GM23338 (cell line): ENCODE data around the gene OMD. TPM values are rescaled to one million over a fixed set of nuclear protein-coding genes. Genes with fewer than 3 reads are reported as not detected.

Experiments used
- ATAC-seq: fragments of 200-7000 bp; cut with Tn5 transposase; 3 replicates; pipeline ENCODE4 v1.9.1; 2020
- DNase-seq: peaks from one replicate; pipeline ENCODE4 v3.0.0-alpha.2; 2015; ENCODE audit warnings: low spot score
- H2AFZ ChIP-seq: fragments of 200-600 bp; sonication (generic); 2 replicates; pipeline ENCODE4 v1.8.0; 2016; ENCODE audit warnings: antibody characterized with exemption, mild to moderate bottlenecking, moderate library complexity
- H3F3A ChIP-seq: fragments of 200-600 bp; sonication (generic); replicated peaks from 2 replicates; pipeline ENCODE4 v1.8.0; 2017; ENCODE audit warnings: antibody characterized with exemption, mixed run types, low read depth
- H3K27ac ChIP-seq: fragments of 200-600 bp; sonication (generic); 2 replicates; pipeline ENCODE4 v1.6.1; 2016; ENCODE audit warnings: low read depth
- H3K27me3 ChIP-seq: fragments of 200-600 bp; sonication (generic); 2 replicates; pipeline ENCODE4 v1.8.0; 2016; ENCODE audit warnings: mild to moderate bottlenecking, mixed run types, moderate library complexity; ENCODE audit not compliant: insufficient read depth
- H3K36me3 ChIP-seq: fragments of 200-600 bp; sonication (generic); 2 replicates; pipeline ENCODE4 v1.8.0; 2016; ENCODE audit warnings: mild to moderate bottlenecking; ENCODE audit not compliant: insufficient read depth
- H3K4me1 ChIP-seq: fragments of 200-600 bp; sonication (generic); 2 replicates; pipeline ENCODE4 v1.8.0; 2016; ENCODE audit warnings: mild to moderate bottlenecking, moderate library complexity; ENCODE audit not compliant: insufficient read depth
- H3K4me2 ChIP-seq: fragments of 200-600 bp; sonication (generic); 2 replicates; pipeline ENCODE4 v1.7.1; 2017; ENCODE audit warnings: mixed run types
- H3K4me3 ChIP-seq: fragments of 200-600 bp; sonication (generic); 2 replicates; pipeline ENCODE4 v1.6.1; 2016; ENCODE audit warnings: mixed run types
- H3K79me2 ChIP-seq: fragments of 200-600 bp; sonication (generic); replicated peaks from 2 replicates; pipeline ENCODE4 v1.8.0; 2017; ENCODE audit warnings: mild to moderate bottlenecking; ENCODE audit not compliant: insufficient read depth
- H3K9me2 ChIP-seq: fragments of 200-600 bp; sonication (generic); 2 replicates; pipeline ENCODE4 v1.8.0; 2017; ENCODE audit not compliant: insufficient read depth
- H4K20me1 ChIP-seq: fragments of 200-600 bp; sonication (generic); replicated peaks from 2 replicates; pipeline ENCODE4 v1.8.0; 2017; ENCODE audit warnings: mild to moderate bottlenecking; ENCODE audit not compliant: insufficient read depth
- H3K27ac Mint-ChIP-seq: 2 replicates; pipeline ENCODE4 v1.8.0; 2020; ENCODE audit warnings: inconsistent platforms, mild to moderate bottlenecking, moderate library complexity, mixed read lengths
- H3K27me3 Mint-ChIP-seq: 3 replicates; pipeline ENCODE4 v1.8.0; 2022; ENCODE audit warnings: low read depth, mild to moderate bottlenecking, moderate library complexity, mixed read lengths, inconsistent platforms; ENCODE audit not compliant: insufficient read depth, poor library complexity
- H3K36me3 Mint-ChIP-seq: 3 replicates; pipeline ENCODE4 v1.8.0; 2021; ENCODE audit warnings: low read depth, mild to moderate bottlenecking, inconsistent platforms, moderate library complexity, mixed read lengths
- H3K4me1 Mint-ChIP-seq: 3 replicates; pipeline ENCODE4 v1.8.0; 2020; ENCODE audit warnings: mild to moderate bottlenecking, inconsistent platforms, mixed read lengths
- H3K4me3 Mint-ChIP-seq: 3 replicates; pipeline ENCODE4 v1.8.0; 2021; ENCODE audit warnings: moderate library complexity, mild to moderate bottlenecking, inconsistent platforms, mixed read lengths
- H3K9me3 Mint-ChIP-seq: 3 replicates; pipeline ENCODE4 v1.8.0; 2020; ENCODE audit warnings: moderate library complexity, mild to moderate bottlenecking, inconsistent platforms, mixed read lengths
- CREB1 ChIP-seq: fragments of 250-450 bp; sonication (Bioruptor Pico); IDR thresholded peaks from 2 replicates; pipeline ENCODE4 v1.5.0; 2020; ENCODE audit warnings: low read depth, mild to moderate bottlenecking, moderate library complexity
- EZH2 ChIP-seq: fragments of 200-600 bp; sonication (generic); IDR thresholded peaks from one replicate; pipeline ENCODE4 v1.8.0; 2017; ENCODE audit warnings: antibody characterized with exemption, mild to moderate bottlenecking, low read depth; ENCODE audit not compliant: unreplicated experiment
- EZH2phosphoT487 ChIP-seq: fragments of 200-600 bp; sonication (generic); IDR thresholded peaks from one replicate; pipeline ENCODE4 v1.8.1; 2018; ENCODE audit warnings: antibody characterized with exemption; ENCODE audit not compliant: unreplicated experiment
- POLR2AphosphoS5 ChIP-seq: IDR thresholded peaks from 2 replicates; pipeline ENCODE4 v1.6.1; 2016; ENCODE audit warnings: antibody characterized with exemption, low read depth
- ZNF114 ChIP-seq: fragments of 250-450 bp; sonication (Bioruptor Pico); IDR thresholded peaks from 2 replicates; pipeline ENCODE4 v1.5.0; 2020; ENCODE audit warnings: mild to moderate bottlenecking, moderate library complexity
- ZNF331 ChIP-seq: fragments of 250-450 bp; sonication (Bioruptor Pico); IDR thresholded peaks from 2 replicates; pipeline ENCODE4 v1.5.0; 2020; ENCODE audit warnings: low read depth, mild to moderate bottlenecking, moderate library complexity
- polyA plus RNA-seq: library from polyadenylated mRNA; unstranded; fragments of >200 nt; fragmentation: Nextera tagmentation; extraction: Ambion mirVana; gene quantifications from 2 replicates; pipeline ENCODE4 v1.2.1, GENCODE V29; 2016
- total RNA-seq: library from RNA; depleted of rRNA; stranded (reverse); fragments of >200 nt; shearing (Covaris generic); gene quantifications from 2 replicates; pipeline ENCODE4 v1.2.3, GENCODE V29; 2014
- TF ChIP-seq, protein P1 (sequence below): fragments of 250-450 bp; sonication (Bioruptor Pico); IDR thresholded peaks from 2 replicates; pipeline ENCODE4 v1.5.0; 2020; ENCODE audit warnings: mild to moderate bottlenecking, moderate library complexity
- TF ChIP-seq, protein P2 (sequence below), 2 experiments: fragments of 200-600 bp in 1 of 2; sonication (generic) in 1 of 2; conservative IDR thresholded peaks; 2 replicates each; pipeline versions ENCODE4 v1.5.1 to v1.6.1; 2016 to 2017; ENCODE audit warnings: antibody characterized with exemption in 2 of 2, low read depth in 2 of 2, mild to moderate bottlenecking in 2 of 2, moderate library complexity in 1 of 2
- TF ChIP-seq, protein P3 (sequence below): IDR thresholded peaks from one replicate; pipeline ENCODE4 v1.6.1; 2018; ENCODE audit warnings: antibody characterized with exemption; ENCODE audit not compliant: unreplicated experiment
- TF ChIP-seq, protein P4 (sequence below): IDR thresholded peaks from 2 replicates; pipeline ENCODE4 v1.6.1; 2016; ENCODE audit warnings: antibody characterized with exemption

Gene OMD
- total and polyA plus RNA-seq, 2 experiments from 2014 or later, result 1.1 TPM; not detected in 1

DNA sequence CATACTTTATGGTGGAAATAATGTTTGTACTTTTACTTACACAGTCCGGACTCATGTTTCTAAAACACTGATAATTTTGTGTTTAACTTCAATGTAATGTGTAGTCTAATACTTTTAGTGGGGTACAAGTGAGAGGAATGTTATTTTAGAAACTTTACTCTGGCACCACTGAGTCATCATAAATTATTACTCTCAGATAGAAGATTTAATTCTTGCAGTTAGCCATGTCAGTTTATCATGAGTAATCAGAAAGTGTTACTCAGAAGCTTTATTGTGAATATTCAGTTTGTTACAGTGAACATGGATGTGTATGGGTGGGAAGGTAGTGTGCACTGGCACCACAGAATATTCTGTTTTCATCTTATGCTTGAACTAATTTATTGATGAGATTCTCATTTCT is 39.9 kb downstream of the OMD start (continued):
- TF ChIP-seq, protein P1, sequence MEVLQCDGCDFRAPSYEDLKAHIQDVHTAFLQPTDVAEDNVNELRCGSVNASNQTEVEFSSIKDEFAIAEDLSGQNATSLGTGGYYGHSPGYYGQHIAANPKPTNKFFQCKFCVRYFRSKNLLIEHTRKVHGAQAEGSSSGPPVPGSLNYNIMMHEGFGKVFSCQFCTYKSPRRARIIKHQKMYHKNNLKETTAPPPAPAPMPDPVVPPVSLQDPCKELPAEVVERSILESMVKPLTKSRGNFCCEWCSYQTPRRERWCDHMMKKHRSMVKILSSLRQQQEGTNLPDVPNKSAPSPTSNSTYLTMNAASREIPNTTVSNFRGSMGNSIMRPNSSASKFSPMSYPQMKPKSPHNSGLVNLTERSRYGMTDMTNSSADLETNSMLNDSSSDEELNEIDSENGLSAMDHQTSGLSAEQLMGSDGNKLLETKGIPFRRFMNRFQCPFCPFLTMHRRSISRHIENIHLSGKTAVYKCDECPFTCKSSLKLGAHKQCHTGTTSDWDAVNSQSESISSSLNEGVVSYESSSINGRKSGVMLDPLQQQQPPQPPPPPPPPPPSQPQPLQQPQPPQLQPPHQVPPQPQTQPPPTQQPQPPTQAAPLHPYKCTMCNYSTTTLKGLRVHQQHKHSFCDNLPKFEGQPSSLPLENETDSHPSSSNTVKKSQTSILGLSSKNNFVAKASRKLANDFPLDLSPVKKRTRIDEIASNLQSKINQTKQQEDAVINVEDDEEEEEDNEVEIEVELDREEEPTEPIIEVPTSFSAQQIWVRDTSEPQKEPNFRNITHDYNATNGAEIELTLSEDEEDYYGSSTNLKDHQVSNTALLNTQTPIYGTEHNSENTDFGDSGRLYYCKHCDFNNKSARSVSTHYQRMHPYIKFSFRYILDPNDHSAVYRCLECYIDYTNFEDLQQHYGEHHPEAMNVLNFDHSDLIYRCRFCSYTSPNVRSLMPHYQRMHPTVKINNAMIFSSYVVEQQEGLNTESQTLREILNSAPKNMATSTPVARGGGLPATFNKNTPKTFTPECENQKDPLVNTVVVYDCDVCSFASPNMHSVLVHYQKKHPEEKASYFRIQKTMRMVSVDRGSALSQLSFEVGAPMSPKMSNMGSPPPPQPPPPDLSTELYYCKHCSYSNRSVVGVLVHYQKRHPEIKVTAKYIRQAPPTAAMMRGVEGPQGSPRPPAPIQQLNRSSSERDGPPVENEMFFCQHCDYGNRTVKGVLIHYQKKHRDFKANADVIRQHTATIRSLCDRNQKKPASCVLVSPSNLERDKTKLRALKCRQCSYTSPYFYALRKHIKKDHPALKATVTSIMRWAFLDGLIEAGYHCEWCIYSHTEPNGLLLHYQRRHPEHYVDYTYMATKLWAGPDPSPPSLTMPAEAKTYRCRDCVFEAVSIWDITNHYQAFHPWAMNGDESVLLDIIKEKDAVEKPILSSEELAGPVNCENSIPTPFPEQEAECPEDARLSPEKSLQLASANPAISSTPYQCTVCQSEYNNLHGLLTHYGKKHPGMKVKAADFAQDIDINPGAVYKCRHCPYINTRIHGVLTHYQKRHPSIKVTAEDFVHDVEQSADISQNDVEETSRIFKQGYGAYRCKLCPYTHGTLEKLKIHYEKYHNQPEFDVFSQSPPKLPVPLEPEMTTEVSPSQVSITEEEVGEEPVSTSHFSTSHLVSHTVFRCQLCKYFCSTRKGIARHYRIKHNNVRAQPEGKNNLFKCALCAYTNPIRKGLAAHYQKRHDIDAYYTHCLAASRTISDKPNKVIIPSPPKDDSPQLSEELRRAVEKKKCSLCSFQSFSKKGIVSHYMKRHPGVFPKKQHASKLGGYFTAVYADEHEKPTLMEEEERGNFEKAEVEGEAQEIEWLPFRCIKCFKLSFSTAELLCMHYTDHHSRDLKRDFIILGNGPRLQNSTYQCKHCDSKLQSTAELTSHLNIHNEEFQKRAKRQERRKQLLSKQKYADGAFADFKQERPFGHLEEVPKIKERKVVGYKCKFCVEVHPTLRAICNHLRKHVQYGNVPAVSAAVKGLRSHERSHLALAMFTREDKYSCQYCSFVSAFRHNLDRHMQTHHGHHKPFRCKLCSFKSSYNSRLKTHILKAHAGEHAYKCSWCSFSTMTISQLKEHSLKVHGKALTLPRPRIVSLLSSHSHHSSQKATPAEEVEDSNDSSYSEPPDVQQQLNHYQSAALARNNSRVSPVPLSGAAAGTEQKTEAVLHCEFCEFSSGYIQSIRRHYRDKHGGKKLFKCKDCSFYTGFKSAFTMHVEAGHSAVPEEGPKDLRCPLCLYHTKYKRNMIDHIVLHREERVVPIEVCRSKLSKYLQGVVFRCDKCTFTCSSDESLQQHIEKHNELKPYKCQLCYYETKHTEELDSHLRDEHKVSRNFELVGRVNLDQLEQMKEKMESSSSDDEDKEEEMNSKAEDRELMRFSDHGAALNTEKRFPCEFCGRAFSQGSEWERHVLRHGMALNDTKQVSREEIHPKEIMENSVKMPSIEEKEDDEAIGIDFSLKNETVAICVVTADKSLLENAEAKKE (CRISPR knock-in tag), result no peak

DNA sequence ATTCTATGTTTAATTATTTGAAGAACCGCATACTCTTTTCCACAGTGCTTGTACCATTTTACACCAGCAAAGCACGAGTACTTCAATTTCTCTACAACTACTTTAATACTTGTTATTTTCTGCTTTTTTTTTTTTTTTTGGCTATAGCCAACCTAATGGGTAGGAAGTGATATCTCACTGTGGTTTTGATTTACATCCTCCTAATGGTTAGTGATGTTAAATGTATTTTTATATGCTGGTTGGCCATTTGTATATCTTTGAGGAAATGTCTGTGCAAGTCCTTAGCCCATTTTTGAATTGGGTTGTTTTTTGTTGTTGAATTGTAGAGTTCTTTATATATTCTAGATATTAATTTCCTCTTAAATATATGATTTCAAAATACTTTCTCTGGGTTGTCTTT is 42.5 kb downstream of the OMD start:
- H3K27ac Mint-ChIP-seq, result no peak overlapping the region
- TF ChIP-seq POLR2AphosphoS5 (no peak), EZH2 (no peak), CREB1 (CRISPR knock-in tag) (no peak), ZNF331 (no peak), EZH2phosphoT487 (no peak), ZNF114 (no peak)
- TF ChIP-seq, protein P2, sequence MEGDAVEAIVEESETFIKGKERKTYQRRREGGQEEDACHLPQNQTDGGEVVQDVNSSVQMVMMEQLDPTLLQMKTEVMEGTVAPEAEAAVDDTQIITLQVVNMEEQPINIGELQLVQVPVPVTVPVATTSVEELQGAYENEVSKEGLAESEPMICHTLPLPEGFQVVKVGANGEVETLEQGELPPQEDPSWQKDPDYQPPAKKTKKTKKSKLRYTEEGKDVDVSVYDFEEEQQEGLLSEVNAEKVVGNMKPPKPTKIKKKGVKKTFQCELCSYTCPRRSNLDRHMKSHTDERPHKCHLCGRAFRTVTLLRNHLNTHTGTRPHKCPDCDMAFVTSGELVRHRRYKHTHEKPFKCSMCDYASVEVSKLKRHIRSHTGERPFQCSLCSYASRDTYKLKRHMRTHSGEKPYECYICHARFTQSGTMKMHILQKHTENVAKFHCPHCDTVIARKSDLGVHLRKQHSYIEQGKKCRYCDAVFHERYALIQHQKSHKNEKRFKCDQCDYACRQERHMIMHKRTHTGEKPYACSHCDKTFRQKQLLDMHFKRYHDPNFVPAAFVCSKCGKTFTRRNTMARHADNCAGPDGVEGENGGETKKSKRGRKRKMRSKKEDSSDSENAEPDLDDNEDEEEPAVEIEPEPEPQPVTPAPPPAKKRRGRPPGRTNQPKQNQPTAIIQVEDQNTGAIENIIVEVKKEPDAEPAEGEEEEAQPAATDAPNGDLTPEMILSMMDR (conservative IDR thresholded peaks at IDR 0.05; ENCODE audit: low read depth in 2 of 2), result no peak
- TF ChIP-seq, protein P3, sequence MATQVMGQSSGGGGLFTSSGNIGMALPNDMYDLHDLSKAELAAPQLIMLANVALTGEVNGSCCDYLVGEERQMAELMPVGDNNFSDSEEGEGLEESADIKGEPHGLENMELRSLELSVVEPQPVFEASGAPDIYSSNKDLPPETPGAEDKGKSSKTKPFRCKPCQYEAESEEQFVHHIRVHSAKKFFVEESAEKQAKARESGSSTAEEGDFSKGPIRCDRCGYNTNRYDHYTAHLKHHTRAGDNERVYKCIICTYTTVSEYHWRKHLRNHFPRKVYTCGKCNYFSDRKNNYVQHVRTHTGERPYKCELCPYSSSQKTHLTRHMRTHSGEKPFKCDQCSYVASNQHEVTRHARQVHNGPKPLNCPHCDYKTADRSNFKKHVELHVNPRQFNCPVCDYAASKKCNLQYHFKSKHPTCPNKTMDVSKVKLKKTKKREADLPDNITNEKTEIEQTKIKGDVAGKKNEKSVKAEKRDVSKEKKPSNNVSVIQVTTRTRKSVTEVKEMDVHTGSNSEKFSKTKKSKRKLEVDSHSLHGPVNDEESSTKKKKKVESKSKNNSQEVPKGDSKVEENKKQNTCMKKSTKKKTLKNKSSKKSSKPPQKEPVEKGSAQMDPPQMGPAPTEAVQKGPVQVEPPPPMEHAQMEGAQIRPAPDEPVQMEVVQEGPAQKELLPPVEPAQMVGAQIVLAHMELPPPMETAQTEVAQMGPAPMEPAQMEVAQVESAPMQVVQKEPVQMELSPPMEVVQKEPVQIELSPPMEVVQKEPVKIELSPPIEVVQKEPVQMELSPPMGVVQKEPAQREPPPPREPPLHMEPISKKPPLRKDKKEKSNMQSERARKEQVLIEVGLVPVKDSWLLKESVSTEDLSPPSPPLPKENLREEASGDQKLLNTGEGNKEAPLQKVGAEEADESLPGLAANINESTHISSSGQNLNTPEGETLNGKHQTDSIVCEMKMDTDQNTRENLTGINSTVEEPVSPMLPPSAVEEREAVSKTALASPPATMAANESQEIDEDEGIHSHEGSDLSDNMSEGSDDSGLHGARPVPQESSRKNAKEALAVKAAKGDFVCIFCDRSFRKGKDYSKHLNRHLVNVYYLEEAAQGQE, result no peak
- TF ChIP-seq, protein P4, sequence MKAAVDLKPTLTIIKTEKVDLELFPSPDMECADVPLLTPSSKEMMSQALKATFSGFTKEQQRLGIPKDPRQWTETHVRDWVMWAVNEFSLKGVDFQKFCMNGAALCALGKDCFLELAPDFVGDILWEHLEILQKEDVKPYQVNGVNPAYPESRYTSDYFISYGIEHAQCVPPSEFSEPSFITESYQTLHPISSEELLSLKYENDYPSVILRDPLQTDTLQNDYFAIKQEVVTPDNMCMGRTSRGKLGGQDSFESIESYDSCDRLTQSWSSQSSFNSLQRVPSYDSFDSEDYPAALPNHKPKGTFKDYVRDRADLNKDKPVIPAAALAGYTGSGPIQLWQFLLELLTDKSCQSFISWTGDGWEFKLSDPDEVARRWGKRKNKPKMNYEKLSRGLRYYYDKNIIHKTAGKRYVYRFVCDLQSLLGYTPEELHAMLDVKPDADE, result no peak
- H3K27me3 ChIP-seq, result no peaks in the 10 kb centered on the region
- no peak overlapping the region for H3K27ac ChIP-seq
- H2AFZ ChIP-seq, result no peak overlapping the region
- H3K36me3 ChIP-seq, result no peaks in the 10 kb centered on the region
- no peak overlapping the region for H3K4me2 ChIP-seq
- H4K20me1 ChIP-seq, result no peaks in the 10 kb centered on the region
- H3K4me1 Mint-ChIP-seq, result peaks cover 31% of the 10 kb centered on the region
- DNase-seq, result no peak
- no peaks in the 10 kb centered on the region for H3F3A ChIP-seq
- no peak overlapping the region for H3K4me3 Mint-ChIP-seq
- H3K4me1 ChIP-seq, result peaks cover 38% of the 10 kb centered on the region
- H3K27me3 Mint-ChIP-seq, result no peaks in the 10 kb centered on the region
- H3K36me3 Mint-ChIP-seq, result no peaks in the 10 kb centered on the region
- no peaks in the 10 kb centered on the region for H3K9me3 Mint-ChIP-seq
- no peaks in the 10 kb centered on the region for H3K79me2 ChIP-seq
- H3K9me2 ChIP-seq, result no peaks in the 10 kb centered on the region
- no peak for ATAC-seq
- H3K4me3 ChIP-seq, result no peak overlapping the region
